Liver (tissue), 3 donors: ENCODE measurements around the gene SLC25A28.

ENCODE experiments used
- RAD21 ChIP-seq, 2 donors: IDR thresholded peaks; 2 replicates each; pipeline ENCODE4 v1.6.1; 2016; ENCODE audit warnings: antibody characterized with exemption in 2 of 2, mild to moderate bottlenecking in 2 of 2
- TF ChIP-seq, protein P1 (sequence below): fragments of 150-350 bp; IDR thresholded peaks from 2 replicates; pipeline ENCODE4 v1.5.1; 2017; ENCODE audit warnings: improper control_type of control experiment, low read depth, low read length; ENCODE audit not compliant: missing input control
- donor health status: healthy.
- donor health status: healthy.

- TF ChIP-seq, protein P1, sequence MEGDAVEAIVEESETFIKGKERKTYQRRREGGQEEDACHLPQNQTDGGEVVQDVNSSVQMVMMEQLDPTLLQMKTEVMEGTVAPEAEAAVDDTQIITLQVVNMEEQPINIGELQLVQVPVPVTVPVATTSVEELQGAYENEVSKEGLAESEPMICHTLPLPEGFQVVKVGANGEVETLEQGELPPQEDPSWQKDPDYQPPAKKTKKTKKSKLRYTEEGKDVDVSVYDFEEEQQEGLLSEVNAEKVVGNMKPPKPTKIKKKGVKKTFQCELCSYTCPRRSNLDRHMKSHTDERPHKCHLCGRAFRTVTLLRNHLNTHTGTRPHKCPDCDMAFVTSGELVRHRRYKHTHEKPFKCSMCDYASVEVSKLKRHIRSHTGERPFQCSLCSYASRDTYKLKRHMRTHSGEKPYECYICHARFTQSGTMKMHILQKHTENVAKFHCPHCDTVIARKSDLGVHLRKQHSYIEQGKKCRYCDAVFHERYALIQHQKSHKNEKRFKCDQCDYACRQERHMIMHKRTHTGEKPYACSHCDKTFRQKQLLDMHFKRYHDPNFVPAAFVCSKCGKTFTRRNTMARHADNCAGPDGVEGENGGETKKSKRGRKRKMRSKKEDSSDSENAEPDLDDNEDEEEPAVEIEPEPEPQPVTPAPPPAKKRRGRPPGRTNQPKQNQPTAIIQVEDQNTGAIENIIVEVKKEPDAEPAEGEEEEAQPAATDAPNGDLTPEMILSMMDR: no peak
- TF ChIP-seq RAD21 (IDR thresholded peaks at IDR 0.05): no peak
Measured at GRCh38 chr10:99562631-99563030, 57.6 kb downstream of the SLC25A28 start.
